Measurements from ENCODE around the gene TGIF2LY.
"Not testable (repeated sequence)": the region's sequence is repeated elsewhere in the genome, so short reads cannot be mapped to it uniquely, and the experiment has no call there.

Gene TGIF2LY

GRCh38 chrY:3578767-3579166 lies at the start of gene TGIF2LY:
TGIF2LY (plus strand) TSS chrY:3579067; CDS start chrY:3579245, 178 bp downstream.
- not testable (repeated sequence) for DNase-seq

Data from NCI-H1105 (cell line).